K562 (cell line): Measurements from ENCODE around the gene EPX. TPM values are rescaled to one million over a fixed set of nuclear protein-coding genes. Genes with fewer than 3 reads are reported as not detected.

Source experiments
- ATAC-seq: fragments of 200-7000 bp; cut with Tn5 transposase; 3 replicates; pipeline ENCODE4 v1.9.1; 2020; ENCODE audit warnings: moderate library complexity
- BruUV-seq: library from RNA; stranded (reverse); fragments of 400-500 nt; replicated peaks from 2 replicates; lab custom pipeline; 2021; lab: Mats Ljungman, UMichigan
- CTCF ChIA-PET: fragments of 300-600 bp; formaldehyde crosslinking; extraction: SDS; loops from one replicate; lab custom pipeline; 2021; ENCODE audit warnings: low intra/inter-chr PET ratio; lab: Yijun Ruan, JAX
- POLR2A ChIA-PET: fragments of 300-600, 350-650 bp; sonication (Branson Sonifier 250); formaldehyde crosslinking; extraction: SDS; loops from one replicate; lab custom pipeline; 2021; ENCODE audit warnings: antibody characterized with exemption, inconsistent platforms; lab: Yijun Ruan, JAX
- DNase-seq, 4 experiments: peaks; one replicate each; pipeline versions ENCODE4 v3.0.0 to v3.0.0-alpha.2; 2011 to 2018; ENCODE audit warnings: low spot score in 3 of 4, mixed read lengths in 3 of 4; ENCODE audit errors: extremely low read depth in 1 of 4
- FAIRE-seq: peaks from 2 replicates; lab custom pipeline; 2011; peaks lifted over from hg19 to GRCh38; lab: Jason Lieb, UNC
- H2AFZ ChIP-seq: 2 replicates; pipeline ENCODE4 v1.6.0; 2011; ENCODE audit warnings: low read depth, low read length, control low read depth, inconsistent platforms
- H3K27ac ChIP-seq: fragments of 200-600 bp; 3 replicates; pipeline ENCODE4 v1.8.0; 2011; ENCODE audit warnings: low read depth, mild to moderate bottlenecking, control low read depth, inconsistent platforms, low read length, moderate library complexity, mixed read lengths; ENCODE audit errors: extremely low read depth
- H3K27me3 ChIP-seq, 2 experiments: fragments of 300-600 bp in 1 of 2; 2 replicates in 1 of 2; 3 replicates in 1 of 2; pipeline versions ENCODE4 v1.6.0 to v1.8.0; 2011; ENCODE audit warnings: inconsistent platforms in 2 of 2, low read length in 2 of 2, mild to moderate bottlenecking in 1 of 2, mixed read lengths in 1 of 2, moderate library complexity in 1 of 2; ENCODE audit not compliant: control insufficient read depth in 2 of 2, insufficient read depth in 2 of 2
- H3K36me3 ChIP-seq: fragments of 300-600 bp; 3 replicates; pipeline ENCODE4 v1.8.0; 2011; ENCODE audit warnings: mild to moderate bottlenecking, low read length, inconsistent platforms; ENCODE audit not compliant: control insufficient read depth, insufficient read depth
- H3K4me1 ChIP-seq, 2 experiments: fragments of 200-600 bp in 1 of 2; replicated peaks in 1 of 2; 2 replicates in 1 of 2; 3 replicates in 1 of 2; pipeline versions ENCODE4 v1.5.1 to v1.8.0; 2011; ENCODE audit warnings: inconsistent platforms in 2 of 2, low read length in 2 of 2, mild to moderate bottlenecking in 1 of 2, mixed read lengths in 1 of 2, moderate library complexity in 1 of 2; ENCODE audit not compliant: control insufficient read depth in 2 of 2, insufficient read depth in 2 of 2
- H3K4me2 ChIP-seq: 2 replicates; pipeline ENCODE4 v1.6.1; 2011; ENCODE audit warnings: low read length, control low read depth, inconsistent platforms, mixed read lengths; ENCODE audit not compliant: insufficient read depth
- H3K4me3 ChIP-seq: fragments of 200-600 bp; sonication (generic), shearing (Covaris generic); 2 replicates; pipeline ENCODE4 v1.5.1; 2016; ENCODE audit warnings: control low read depth, inconsistent platforms
- H3K79me2 ChIP-seq: fragments of 200-600 bp; 3 replicates; pipeline ENCODE4 v1.8.0; 2011; ENCODE audit warnings: low read length, inconsistent platforms; ENCODE audit not compliant: control insufficient read depth, insufficient read depth
- H3K9ac ChIP-seq, 2 experiments: 2 replicates each; pipeline versions ENCODE4 v1.6.0 to v1.6.1; 2011; ENCODE audit warnings: low read depth in 2 of 2, low read length in 2 of 2, control low read depth in 1 of 2, inconsistent platforms in 1 of 2, mild to moderate bottlenecking in 1 of 2, mixed read lengths in 1 of 2; ENCODE audit not compliant: insufficient read depth in 1 of 2
- H3K9me1 ChIP-seq: one replicate; pipeline ENCODE4 v1.6.0; 2011; ENCODE audit warnings: inconsistent platforms, mild to moderate bottlenecking, low read length, moderate library complexity; ENCODE audit not compliant: control insufficient read depth, insufficient read depth
- H3K9me3 ChIP-seq: replicated peaks from 2 replicates; pipeline ENCODE4 v1.5.1; 2011; ENCODE audit warnings: low read depth, low read length, inconsistent platforms; ENCODE audit not compliant: control insufficient read depth, insufficient read depth
- H4K20me1 ChIP-seq: replicated peaks from 2 replicates; pipeline ENCODE4 v1.6.1; 2011; ENCODE audit warnings: low read length, inconsistent platforms, mixed read lengths; ENCODE audit not compliant: control insufficient read depth, insufficient read depth
- GATA2 ChIP-seq: sonication (generic); formaldehyde crosslinking; IDR thresholded peaks from 2 replicates; pipeline ENCODE4 v1.4.0; 2020; ENCODE audit warnings: mild to moderate bottlenecking, missing genetic modification reagents
- NCOA1 ChIP-seq: fragments of 450-650 bp; IDR thresholded peaks from 2 replicates; pipeline ENCODE4 v1.6.1; 2016; ENCODE audit warnings: low read depth
- ZNF75A ChIP-seq: fragments of 450-650 bp; formaldehyde crosslinking; IDR thresholded peaks from 2 replicates; pipeline ENCODE4 v1.4.0; 2020; ENCODE audit warnings: mild to moderate bottlenecking
- WGBS: fragments of 100-300 bp; shearing (Covaris generic); methylation state at CpG from one replicate; pipeline ENCODE4 v1.1.6; 2016; ENCODE audit warnings: low coverage, mixed read lengths; ENCODE audit not compliant: insufficient coverage; ENCODE audit errors: missing lambda C conversion rate; 5-methylcytosine and 5-hydroxymethylcytosine counted together
- in situ Hi-C: fragments of 300-500 bp; cut with MboI; formaldehyde crosslinking; loops from 4 replicates; pipeline ENCODE4 v1.15.0; 2018; ENCODE audit warnings: inconsistent platforms, mixed read lengths
- intact Hi-C: fragments of 100-400 bp; cut with micrococcal nuclease; formaldehyde crosslinking; loops from 2 replicates; pipeline ENCODE4 v1.14.2; 2022
- polyA plus RNA-seq, 8 experiments: library from polyadenylated mRNA; depleted of rRNA in 4 of 8; stranded (reverse) in 5 of 8; unstranded in 3 of 8; fragments of >200 nt; fragmentation: Nextera tagmentation in 2 of 8; fragmentation: Illumina TruSeq in 1 of 8; extraction: Ambion mirVana in 2 of 8; extraction: Trizol in 1 of 8; gene quantifications; 2 replicates each; pipeline versions ENCODE4 v1.2.1 to v1.2.3, GENCODE V29; 2011 to 2014; ENCODE audit warnings: inconsistent platforms in 1 of 8, missing spikeins in 1 of 8
- total RNA-seq, 7 experiments: library from RNA; depleted of rRNA in 6 of 7; stranded (reverse); fragments of >200 nt in 6 of 7; fragmentation: Illumina TruSeq in 2 of 7; extraction: Trizol in 2 of 7; gene quantifications; 2 replicates each; pipeline versions ENCODE4 v1.2.1 to v1.2.3, GENCODE V29; 2011 to 2021; ENCODE audit warnings: low replicate concordance in 1 of 7
- TF ChIP-seq, protein P1 (sequence below): fragments of 450-650 bp; formaldehyde crosslinking; IDR thresholded peaks from 2 replicates; pipeline ENCODE4 v1.4.0; 2020; ENCODE audit warnings: mild to moderate bottlenecking, mixed read lengths

Gene EPX
- total and polyA plus RNA-seq, 9 of the 15 experiments (the other 6 are each of a cell fraction or from before 2014, with no cell fraction given): 0.07 to 0.33 (median 0.19) TPM; not detected in 3

DNA sequence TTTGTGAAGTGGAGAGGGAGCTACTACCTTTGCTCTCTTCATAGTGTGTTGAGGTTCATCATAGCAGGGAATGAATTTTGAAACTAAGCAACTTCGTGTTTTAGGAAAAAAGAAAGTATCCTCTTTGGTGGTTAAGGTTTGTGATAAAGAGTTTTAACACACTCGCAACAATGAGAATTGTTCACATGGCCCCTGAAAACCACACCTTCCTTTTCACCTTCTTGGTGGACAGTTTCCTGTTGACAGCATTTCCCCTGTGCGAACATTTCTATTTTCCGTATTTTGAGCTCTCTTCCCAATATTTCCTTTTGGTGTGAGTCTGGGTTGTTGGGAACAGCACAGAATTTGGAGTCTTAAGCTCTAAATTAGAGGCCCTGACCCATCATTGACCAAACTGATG lies 21.9 kb upstream of the EPX start:
- intact Hi-C loops: no loop called here

More for the DNA sequence above, 21.9 kb upstream of the EPX start:
- 2% methylated on average over 4 of the region's 4 CpGs for WGBS
- CTCF ChIA-PET: interaction anchor here (0.9 kb wide), 1 partner anchor 10 kb away, joined by 3 read pairs; no protein-coding TSS in a partner anchor
- H3K9ac ChIP-seq: no peak overlapping the region
- no peak overlapping the region for H2AFZ ChIP-seq
- POLR2A ChIA-PET: no interaction called here
- H3K4me2 ChIP-seq: no peak overlapping the region
- no peak for FAIRE-seq
- H3K9me3 ChIP-seq: no peaks in the 10 kb centered on the region
- no peaks in the 10 kb centered on the region for H3K79me2 ChIP-seq
- in situ Hi-C loops: no loop called here
- peaks cover 21 to 35% of the 10 kb centered on the region in 2 experiments for H3K27me3 ChIP-seq
- H3K4me1 ChIP-seq: no peaks in the 10 kb centered on the region
- no peak overlapping the region for H3K27ac ChIP-seq
- H4K20me1 ChIP-seq: no peaks in the 10 kb centered on the region; the same call in 1 of the 2 replicates
- DNase-seq: no peak
- BruUV-seq: no TSS peak
- no peak for ATAC-seq
- no peaks in the 10 kb centered on the region for H3K9me1 ChIP-seq
- no peaks in the 10 kb centered on the region for H3K36me3 ChIP-seq
- TF ChIP-seq, protein P1, sequence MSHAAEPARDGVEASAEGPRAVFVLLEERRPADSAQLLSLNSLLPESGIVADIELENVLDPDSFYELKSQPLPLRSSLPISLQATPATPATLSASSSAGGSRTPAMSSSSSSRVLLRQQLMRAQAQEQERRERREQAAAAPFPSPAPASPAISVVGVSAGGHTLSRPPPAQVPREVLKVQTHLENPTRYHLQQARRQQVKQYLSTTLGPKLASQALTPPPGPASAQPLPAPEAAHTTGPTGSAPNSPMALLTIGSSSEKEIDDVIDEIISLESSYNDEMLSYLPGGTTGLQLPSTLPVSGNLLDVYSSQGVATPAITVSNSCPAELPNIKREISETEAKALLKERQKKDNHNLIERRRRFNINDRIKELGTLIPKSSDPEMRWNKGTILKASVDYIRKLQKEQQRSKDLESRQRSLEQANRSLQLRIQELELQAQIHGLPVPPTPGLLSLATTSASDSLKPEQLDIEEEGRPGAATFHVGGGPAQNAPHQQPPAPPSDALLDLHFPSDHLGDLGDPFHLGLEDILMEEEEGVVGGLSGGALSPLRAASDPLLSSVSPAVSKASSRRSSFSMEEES (CRISPR knock-in tag): no peak
- TF ChIP-seq ZNF75A: no peak
- TF ChIP-seq GATA2: no peak
- no peak for TF ChIP-seq NCOA1
- no peak overlapping the region for H3K4me3 ChIP-seq
